ENCODE results near the gene SDK1. TPM values are rescaled to one million over a fixed set of nuclear protein-coding genes. Genes with fewer than 3 reads are reported as not detected.

The SDK1 gene
- total RNA-seq, 2 experiments from 2014 or later, result 0.10 to 0.17 TPM

DNA sequence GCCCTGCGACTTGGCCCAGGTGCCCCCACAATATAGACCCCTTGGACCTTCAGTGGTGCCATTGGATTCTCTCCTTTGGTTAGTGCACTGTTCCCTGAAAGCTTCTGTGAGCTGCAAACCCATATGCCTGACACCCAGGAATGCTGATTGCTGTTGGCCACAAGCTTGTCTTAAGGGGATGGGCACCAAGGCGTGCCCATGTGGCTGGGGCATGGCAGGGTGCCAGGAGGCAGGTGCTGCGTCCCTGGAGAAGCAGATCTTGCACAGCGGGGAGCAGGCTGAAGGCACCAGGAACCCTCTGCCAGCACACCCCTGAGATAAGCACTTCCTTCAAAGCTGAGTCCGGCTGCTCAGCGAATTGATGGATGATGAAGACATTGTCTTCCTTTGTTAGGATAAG, 411.8 kb downstream of the SDK1 start:
- H3K36me3 Mint-ChIP-seq (ENCODE audit: low read depth), result no peaks in the 10 kb centered on the region
- H3K27ac Mint-ChIP-seq, result no peak overlapping the region
- ChIA-PET CTCF (no interaction called here), POLR2A (no interaction called here)
- H3K27me3 Mint-ChIP-seq, result no peaks in the 10 kb centered on the region
- H3K4me1 Mint-ChIP-seq, result no peaks in the 10 kb centered on the region
- H3K9me3 Mint-ChIP-seq, result peaks cover 4% of the 10 kb centered on the region
- H3K4me3 Mint-ChIP-seq, result no peak overlapping the region
- no peak for DNase-seq

DNA sequence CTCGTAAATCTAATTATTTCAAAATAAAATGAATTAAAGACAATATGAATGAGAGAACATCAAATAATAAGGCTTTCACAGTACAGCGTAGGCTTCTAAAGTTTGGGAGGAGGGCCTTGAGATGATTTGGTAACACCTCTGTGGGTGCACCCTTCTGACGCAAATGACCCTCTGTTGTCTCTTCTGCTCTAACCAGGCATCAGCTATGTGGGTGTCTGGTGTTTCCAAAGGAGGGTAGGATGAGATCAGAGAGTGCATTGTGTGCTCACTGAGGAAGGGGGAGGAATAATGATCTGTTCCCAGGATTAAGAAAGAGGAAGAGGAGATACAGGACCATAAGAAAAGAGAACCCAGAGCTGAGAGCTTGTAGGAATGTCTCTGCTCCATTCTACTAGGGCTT, 420.4 kb downstream of the SDK1 start:
- POLR2A ChIA-PET, result no interaction called here
- H3K9me3 Mint-ChIP-seq, result no peaks in the 10 kb centered on the region
- DNase-seq, result no peak
- H3K27ac Mint-ChIP-seq, result no peak overlapping the region
- peaks cover 2% of the 10 kb centered on the region for H3K27me3 Mint-ChIP-seq
- H3K36me3 Mint-ChIP-seq (ENCODE audit: low read depth), result no peaks in the 10 kb centered on the region
- CTCF ChIA-PET, result no interaction called here
- H3K4me3 Mint-ChIP-seq, result no peak overlapping the region
- H3K4me1 Mint-ChIP-seq, result no peaks in the 10 kb centered on the region

DNA sequence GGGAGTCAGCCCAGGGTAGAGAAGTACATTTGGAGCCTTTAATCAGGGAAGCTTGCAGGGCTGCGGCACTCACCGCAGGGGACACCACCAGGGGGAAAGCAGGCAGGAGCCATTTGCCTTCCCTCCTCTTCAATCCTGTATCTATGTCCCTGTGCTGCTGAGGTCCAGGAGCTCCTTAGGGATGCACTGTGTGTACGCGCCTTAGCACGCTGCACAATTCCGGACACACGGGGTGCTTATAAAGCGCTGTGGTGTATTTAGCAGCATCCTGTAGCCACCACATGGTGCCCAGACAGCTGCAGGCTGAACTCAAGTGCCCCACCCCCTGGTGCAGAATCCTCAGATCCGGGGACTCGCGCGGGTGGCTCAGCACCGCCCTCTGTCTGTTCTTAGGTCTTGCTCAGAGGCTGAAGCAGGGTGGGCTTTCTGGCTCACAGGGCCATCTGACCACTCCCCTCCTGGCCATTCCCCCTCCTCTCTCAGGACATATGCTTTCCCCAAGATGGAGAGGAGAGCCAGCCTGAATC, 421.4 kb downstream of the SDK1 start:
- H3K4me3 Mint-ChIP-seq, result no peak overlapping the region

DNA sequence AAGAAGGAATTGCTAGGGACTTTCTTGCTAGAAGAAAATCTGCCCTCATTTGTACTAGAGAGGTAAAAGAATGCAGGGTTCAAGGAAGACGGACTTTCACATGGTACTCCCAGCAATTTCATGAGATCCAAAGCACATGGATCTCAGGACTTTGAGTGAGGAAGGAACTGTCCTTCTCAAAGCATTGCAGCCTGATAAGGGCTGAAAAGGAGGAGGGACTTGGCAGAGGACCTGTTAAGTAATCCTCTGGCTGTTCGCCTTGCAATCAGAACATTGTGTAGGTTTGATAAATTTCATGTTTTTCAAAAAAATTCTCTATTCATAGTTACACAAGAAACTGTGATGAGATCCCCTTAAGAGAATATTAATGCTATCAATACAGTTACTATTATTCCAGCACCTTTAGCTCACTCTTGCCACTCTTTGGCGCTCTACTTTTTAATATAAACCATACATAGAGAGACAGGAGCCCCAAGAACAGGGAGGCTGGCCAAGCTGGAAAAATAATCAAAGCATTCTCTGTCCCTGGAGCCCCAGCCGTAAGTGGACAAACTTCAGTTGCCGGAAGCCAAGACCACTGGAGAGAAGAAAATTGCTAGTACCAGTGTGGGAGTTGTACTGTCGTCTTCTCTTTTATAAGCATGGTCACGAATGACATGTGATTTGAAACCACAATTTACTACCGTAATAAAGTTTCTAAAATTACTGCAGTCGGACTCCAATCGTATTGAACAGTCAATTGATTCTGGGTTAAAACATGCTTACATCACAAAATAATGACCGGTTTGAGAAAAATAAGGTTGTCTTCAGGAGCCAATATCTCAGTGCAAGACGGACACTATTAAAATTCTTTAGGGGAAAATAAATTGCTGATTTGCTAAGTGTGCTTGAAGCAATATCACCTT, 424.4 kb downstream of the SDK1 start:
- H3K4me1 Mint-ChIP-seq, result no peaks in the 10 kb centered on the region

More for the DNA sequence above, 421.4 kb downstream of the SDK1 start:
- DNase-seq, result no peak
- ChIA-PET POLR2A (no interaction called here), CTCF (no interaction called here)
- Mint-ChIP-seq H3K36me3 (ENCODE audit: low read depth) (no peaks in the 10 kb centered on the region), H3K27me3 (peaks cover 2% of the 10 kb centered on the region), H3K27ac (no peak overlapping the region), H3K4me1 (no peaks in the 10 kb centered on the region), H3K9me3 (no peaks in the 10 kb centered on the region)

DNA sequence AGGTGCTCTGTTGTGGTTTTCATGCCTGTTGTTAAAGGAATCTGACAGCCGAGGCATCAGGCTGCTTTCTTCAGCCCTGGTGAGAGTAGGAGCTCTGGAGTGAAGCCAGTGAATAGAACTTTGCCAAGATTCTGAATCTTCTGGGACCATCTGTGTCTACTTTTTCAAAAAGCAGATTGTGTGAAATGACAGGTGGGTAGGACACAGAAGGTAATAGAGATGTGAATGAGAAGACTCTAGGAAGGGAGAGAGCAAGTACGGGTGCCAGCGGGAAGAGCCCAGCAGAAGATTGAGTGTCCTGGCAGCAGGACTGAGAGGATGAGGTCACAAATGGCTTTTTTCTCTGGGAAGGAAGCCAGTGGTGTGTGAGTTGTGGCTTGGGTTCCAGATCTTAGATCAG, 429.2 kb downstream of the SDK1 start:
- no peak overlapping the region for H3K27ac Mint-ChIP-seq
- ChIA-PET CTCF (no interaction called here), POLR2A (no interaction called here)
- no peak overlapping the region for H3K4me3 Mint-ChIP-seq
- no peaks in the 10 kb centered on the region for H3K27me3 Mint-ChIP-seq
- no peak for DNase-seq
- H3K4me1 Mint-ChIP-seq, result no peaks in the 10 kb centered on the region
- no peaks in the 10 kb centered on the region for H3K9me3 Mint-ChIP-seq
- no peaks in the 10 kb centered on the region for H3K36me3 Mint-ChIP-seq (ENCODE audit: low read depth)

More for the DNA sequence above, 424.4 kb downstream of the SDK1 start:
- ChIA-PET CTCF (no interaction called here), POLR2A (no interaction called here)
- DNase-seq, result no peak
- no peaks in the 10 kb centered on the region for H3K27me3 Mint-ChIP-seq
- H3K27ac Mint-ChIP-seq, result no peak overlapping the region
- no peaks in the 10 kb centered on the region for H3K9me3 Mint-ChIP-seq
- H3K36me3 Mint-ChIP-seq (ENCODE audit: low read depth), result no peaks in the 10 kb centered on the region
- H3K4me3 Mint-ChIP-seq, result no peak overlapping the region

DNA sequence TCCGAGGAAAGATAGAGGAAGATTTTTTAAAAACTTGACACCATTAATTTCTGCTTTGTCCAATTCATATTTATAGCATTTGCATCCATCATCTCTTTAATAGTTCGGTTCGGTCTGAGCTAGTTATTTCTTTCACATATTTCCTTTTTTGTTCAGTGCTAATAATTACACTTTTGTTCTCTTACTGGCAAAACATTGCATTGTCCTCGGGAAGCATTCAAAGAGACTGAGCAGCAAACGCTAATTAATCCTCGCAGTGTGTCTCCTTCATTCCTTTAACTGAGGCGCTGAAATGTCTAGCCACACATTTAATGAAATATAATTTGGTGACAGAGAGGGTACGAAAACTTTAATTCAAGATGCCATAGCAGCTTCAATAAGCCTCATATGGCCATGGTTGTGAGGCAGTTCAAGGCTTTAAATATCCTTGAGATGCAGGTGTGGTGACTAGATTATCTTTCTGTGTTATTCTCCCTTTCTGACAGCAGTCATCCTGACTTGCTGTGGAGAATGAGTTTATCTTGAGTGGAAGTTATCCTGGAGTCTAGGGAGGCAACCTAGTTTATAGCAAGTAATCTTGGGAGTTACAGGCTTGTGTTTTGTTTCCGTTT, 431.4 kb downstream of the SDK1 start:
- no peaks in the 10 kb centered on the region for H3K36me3 Mint-ChIP-seq (ENCODE audit: low read depth)
- no peak for DNase-seq
- H3K9me3 Mint-ChIP-seq, result no peaks in the 10 kb centered on the region
- ChIA-PET POLR2A (no interaction called here), CTCF (no interaction called here)
- H3K27me3 Mint-ChIP-seq, result no peaks in the 10 kb centered on the region
- H3K4me1 Mint-ChIP-seq, result no peaks in the 10 kb centered on the region
- H3K27ac Mint-ChIP-seq, result no peak overlapping the region
- no peak overlapping the region for H3K4me3 Mint-ChIP-seq

DNA sequence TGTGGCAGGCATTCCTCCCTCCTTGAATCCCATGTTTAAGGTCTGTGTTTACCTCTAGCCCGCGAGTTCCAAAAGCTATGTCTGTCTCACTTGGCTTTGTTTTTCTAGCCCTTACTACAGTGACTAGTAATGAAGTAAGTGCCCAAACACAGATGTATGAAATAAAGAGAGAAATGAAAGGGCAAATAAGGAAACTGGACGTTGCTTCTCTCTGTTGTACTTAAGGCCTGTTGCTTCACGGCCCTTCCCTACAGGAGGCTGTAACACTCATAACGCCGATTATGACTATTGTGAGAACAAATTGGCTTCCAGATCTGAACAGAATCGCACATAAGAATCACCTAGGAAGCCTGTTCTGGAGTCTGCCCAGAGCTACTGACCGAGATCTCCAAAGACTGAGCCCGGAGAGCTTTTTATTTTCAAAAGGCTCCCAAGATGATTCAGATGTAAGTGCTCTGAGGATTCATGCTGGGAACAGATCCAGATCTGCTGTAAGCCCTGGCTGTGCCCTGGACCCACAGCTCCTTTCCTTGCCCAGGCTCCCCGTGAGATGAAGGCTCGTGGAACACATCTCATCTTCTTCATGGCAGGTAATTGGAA, 432.6 kb downstream of the SDK1 start:
- no peaks in the 10 kb centered on the region for H3K9me3 Mint-ChIP-seq
- H3K27ac Mint-ChIP-seq, result no peak overlapping the region
- H3K36me3 Mint-ChIP-seq (ENCODE audit: low read depth), result no peaks in the 10 kb centered on the region
- no peak overlapping the region for H3K4me3 Mint-ChIP-seq
- no peak for DNase-seq
- POLR2A ChIA-PET, result no interaction called here
- no peaks in the 10 kb centered on the region for H3K4me1 Mint-ChIP-seq
- H3K27me3 Mint-ChIP-seq, result no peaks in the 10 kb centered on the region
- CTCF ChIA-PET, result no interaction called here

DNA sequence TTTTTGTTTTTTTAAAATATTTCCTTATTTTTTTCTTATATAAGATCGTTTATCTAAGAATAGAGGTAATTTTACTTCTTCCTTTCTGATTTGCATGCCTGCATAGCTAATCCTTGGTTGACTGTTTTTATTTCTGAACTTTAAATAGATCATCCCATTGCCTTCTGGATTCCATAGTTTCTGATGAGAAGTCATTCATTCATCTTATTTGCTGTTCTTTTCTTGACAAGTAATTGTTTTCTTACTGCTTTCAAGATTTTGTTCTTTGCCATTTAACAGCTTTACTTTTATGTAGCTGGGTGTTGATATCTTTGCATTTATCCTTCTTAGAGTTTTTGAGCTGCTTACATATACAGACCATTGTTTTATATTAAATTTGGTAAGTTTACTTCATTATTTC, 437.9 kb downstream of the SDK1 start:
- Mint-ChIP-seq H3K4me1 (no peaks in the 10 kb centered on the region), H3K27ac (no peak overlapping the region), H3K27me3 (no peaks in the 10 kb centered on the region), H3K4me3 (no peak overlapping the region), H3K9me3 (peaks cover 6% of the 10 kb centered on the region), H3K36me3 (ENCODE audit: low read depth) (peaks cover 2% of the 10 kb centered on the region)
- DNase-seq, result no peak
- ChIA-PET CTCF (no interaction called here), POLR2A (no interaction called here)

DNA sequence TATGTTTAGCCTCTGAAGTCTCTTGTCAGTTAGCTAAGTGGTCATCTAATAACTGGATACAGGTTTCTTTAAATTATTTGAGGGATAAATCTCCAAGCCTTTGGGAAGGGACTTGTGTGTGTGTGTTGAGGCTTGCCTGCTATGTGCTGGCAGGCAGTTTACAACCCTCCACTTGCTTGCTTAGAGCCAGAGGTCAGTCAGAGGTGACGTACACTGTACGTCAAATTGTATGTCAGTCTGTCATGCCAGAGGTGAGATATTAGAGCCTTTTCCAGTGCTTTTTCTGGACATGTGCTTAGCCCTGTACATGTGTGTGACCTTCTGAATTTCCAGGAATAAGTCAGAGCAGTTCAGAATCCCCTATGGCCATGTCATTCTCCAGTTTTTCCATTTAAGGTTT, 438.9 kb downstream of the SDK1 start:
- POLR2A ChIA-PET, result no interaction called here
- Mint-ChIP-seq H3K27me3 (no peaks in the 10 kb centered on the region), H3K27ac (no peak overlapping the region)

DNA sequence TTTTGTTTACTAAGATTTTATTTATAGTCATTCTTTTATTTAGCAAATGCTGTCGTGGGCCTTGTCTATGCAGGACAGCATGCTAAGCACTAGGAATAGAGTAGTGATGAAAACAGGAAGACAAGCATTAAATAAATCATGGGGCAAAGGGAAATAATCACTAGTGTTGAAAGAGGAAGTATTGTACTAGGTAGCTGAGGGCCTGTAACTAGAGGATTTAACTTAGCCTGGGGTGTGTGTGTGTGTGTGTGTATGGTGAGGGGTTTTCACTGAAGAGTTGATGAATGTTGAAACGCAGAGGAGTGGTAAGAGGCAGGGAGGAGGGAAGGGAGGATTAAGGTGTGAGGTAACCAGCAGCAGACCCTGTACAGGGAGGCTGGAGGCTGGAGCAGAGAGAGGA, 446.4 kb downstream of the SDK1 start:
- ChIA-PET POLR2A (no interaction called here), CTCF (no interaction called here)
- no peaks in the 10 kb centered on the region for H3K36me3 Mint-ChIP-seq (ENCODE audit: low read depth)
- H3K27me3 Mint-ChIP-seq, result peaks cover 2% of the 10 kb centered on the region
- H3K27ac Mint-ChIP-seq, result no peak overlapping the region
- DNase-seq, result no peak
- no peak overlapping the region for H3K4me3 Mint-ChIP-seq
- H3K9me3 Mint-ChIP-seq, result no peaks in the 10 kb centered on the region
- no peaks in the 10 kb centered on the region for H3K4me1 Mint-ChIP-seq

More for the DNA sequence above, 438.9 kb downstream of the SDK1 start:
- Mint-ChIP-seq H3K9me3 (peaks cover 6% of the 10 kb centered on the region), H3K36me3 (ENCODE audit: low read depth) (peaks cover 2% of the 10 kb centered on the region), H3K4me3 (no peak overlapping the region), H3K4me1 (no peaks in the 10 kb centered on the region)
- CTCF ChIA-PET, result no interaction called here
- no peak for DNase-seq

DNA sequence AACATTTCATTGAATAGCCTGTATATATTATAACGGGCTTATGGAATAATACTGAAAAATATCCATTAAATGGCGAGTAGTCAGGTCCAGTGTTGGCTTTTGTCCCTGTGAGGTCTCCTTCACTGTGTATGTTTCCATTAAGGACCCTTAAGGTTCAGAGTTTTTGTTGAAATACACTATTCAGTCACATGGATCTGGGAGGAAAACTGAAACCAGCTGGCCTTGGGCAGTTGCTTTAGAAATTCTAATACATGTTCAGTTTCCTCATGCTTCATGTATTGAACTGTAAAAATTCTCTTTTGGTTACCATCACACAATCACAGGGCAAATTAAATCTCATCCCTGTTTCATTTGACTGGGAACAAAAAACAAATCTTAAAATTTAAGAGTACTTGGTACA, 447.3 kb downstream of the SDK1 start:
- ChIA-PET CTCF (no interaction called here), POLR2A (no interaction called here)
- no peak overlapping the region for H3K4me3 Mint-ChIP-seq
- no peaks in the 10 kb centered on the region for H3K36me3 Mint-ChIP-seq (ENCODE audit: low read depth)
- no peak overlapping the region for H3K27ac Mint-ChIP-seq
- H3K4me1 Mint-ChIP-seq, result no peaks in the 10 kb centered on the region
- DNase-seq, result no peak
- peaks cover 2% of the 10 kb centered on the region for H3K27me3 Mint-ChIP-seq
- H3K9me3 Mint-ChIP-seq, result no peaks in the 10 kb centered on the region

DNA sequence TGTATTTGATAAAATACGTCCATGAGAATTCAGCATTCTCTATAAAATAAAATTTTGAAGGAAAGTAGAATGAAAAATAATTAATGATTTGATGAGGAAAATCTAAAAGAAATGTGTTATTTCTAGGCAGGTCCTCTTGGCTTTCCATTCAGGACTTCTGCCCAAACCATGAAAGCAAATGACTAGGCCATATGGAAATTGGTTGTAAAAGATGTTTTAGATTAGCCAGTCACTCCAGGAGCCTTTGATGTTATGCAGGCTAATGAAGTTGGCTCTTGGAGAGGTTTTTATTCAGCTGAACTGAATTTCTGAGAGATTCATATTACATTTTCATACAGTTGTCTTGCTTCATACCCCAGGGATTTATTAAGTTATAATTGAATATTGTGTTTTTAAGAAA, 452.8 kb downstream of the SDK1 start:
- Mint-ChIP-seq H3K27ac (no peak overlapping the region), H3K36me3 (ENCODE audit: low read depth) (no peaks in the 10 kb centered on the region), H3K27me3 (no peaks in the 10 kb centered on the region), H3K4me1 (no peaks in the 10 kb centered on the region), H3K9me3 (no peaks in the 10 kb centered on the region), H3K4me3 (no peak overlapping the region)
- CTCF ChIA-PET, result no interaction called here
- POLR2A ChIA-PET, result no interaction called here
- DNase-seq, result no peak

DNA sequence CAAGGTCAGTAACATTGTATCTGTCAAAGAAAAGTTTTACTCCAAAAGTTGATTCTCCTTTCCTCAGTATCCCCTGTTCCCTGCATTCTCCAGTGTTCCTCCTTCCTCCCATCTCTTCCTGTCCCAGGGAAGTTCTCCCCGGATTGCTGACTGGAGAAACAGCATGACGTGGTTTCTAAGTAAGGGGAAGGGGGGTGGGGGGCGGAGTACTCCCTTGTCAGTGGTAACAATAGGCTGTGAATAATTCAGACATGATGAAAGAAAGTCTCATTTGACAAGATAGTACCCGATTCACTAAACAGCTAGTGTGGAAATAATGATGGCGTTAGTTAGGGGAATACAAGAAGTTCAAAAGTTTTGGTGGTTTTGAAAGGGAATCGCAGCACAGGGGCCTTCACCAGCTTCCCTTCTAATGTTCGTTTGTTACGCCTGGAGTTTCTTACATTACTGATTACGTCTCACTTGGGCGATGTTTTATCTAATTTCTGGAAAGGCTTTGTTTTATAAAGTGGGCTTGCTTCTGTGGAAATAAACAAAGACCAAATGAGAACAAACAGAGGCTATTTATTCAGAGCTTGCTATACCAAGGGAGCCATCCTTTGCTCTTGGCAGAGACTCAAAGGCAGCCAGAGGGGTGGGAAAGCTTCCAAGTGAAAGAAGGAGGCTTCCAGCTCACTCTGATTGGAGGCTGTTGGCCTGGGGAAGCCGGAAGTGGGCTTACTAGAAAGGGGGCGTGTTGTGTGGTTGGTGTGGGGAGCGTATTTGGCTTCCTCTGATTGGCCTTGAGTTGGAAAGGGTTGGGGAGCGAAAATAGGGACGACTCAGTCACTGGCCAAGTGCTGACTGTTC, 453.7 kb downstream of the SDK1 start:
- Mint-ChIP-seq H3K4me1 (no peaks in the 10 kb centered on the region), H3K4me3 (no peak overlapping the region), H3K27ac (no peak overlapping the region), H3K27me3 (no peaks in the 10 kb centered on the region), H3K9me3 (no peaks in the 10 kb centered on the region), H3K36me3 (ENCODE audit: low read depth) (no peaks in the 10 kb centered on the region)
- no peak for DNase-seq
- ChIA-PET POLR2A (no interaction called here), CTCF (no interaction called here)

All from activated CD4-positive, alpha-beta T cell treated with anti-CD3 and anti-CD28 coated beads, Interleukin-2, amount 10 ng/mL, durations not matched to agents 7 days and 5 days (primary cell).